ENCODE results near the gene SMC2. TPM values are rescaled to one million over a fixed set of nuclear protein-coding genes. Genes with fewer than 3 reads are reported as not detected.
A peak's percentile ranks its signal among the peaks of the same experiment; 100 is the strongest.

Gene SMC2
- polyA plus RNA-seq, 2 of the 4 experiments (the other 2 are of a cell fraction): 33.9 to 43.3 TPM

- no peak for FAIRE-seq
- TF ChIP-seq TP53 (CRISPR knock-in tag; IDR thresholded peaks at IDR 0.05) (no peak), RCOR1 (IDR thresholded peaks at IDR 0.05; ENCODE audit: low read depth, low read length) (no peak), HOXA7 (CRISPR knock-in tag; IDR thresholded peaks at IDR 0.05) (no peak), JUN (IDR thresholded peaks at IDR 0.05) (no peak), HEYL (CRISPR knock-in tag; IDR thresholded peaks at IDR 0.05) (no peak), HDAC2 (IDR thresholded peaks at IDR 0.05) (no peak), HOXB5 (CRISPR knock-in tag; IDR thresholded peaks at IDR 0.05) (no peak), MAZ (IDR thresholded peaks at IDR 0.05; ENCODE audit: borderline replicate concordance, low read depth, low read length) (no peak), NR3C1 (IDR thresholded peaks at IDR 0.05) (no peak), EHMT2 (IDR thresholded peaks at IDR 0.05; ENCODE audit: low read depth) (no peak), KDM1A (IDR thresholded peaks at IDR 0.05; ENCODE audit: low read depth) (no peak), RFX5 (IDR thresholded peaks at IDR 0.05) (no peak), ZFP36 (IDR thresholded peaks at IDR 0.05; ENCODE audit: borderline replicate concordance, partially characterized antibody) (no peak), FOSL2 (IDR thresholded peaks at IDR 0.05) (no peak), FOSL2 (CRISPR knock-in tag; IDR thresholded peaks at IDR 0.05) (no peak), NFE2L2 (conservative IDR thresholded peaks at IDR 0.05; ENCODE audit: low read length) (no peak), CHD2 (IDR thresholded peaks at IDR 0.05; ENCODE audit: low read length, partially characterized antibody) (no peak), POLR2AphosphoS2 (conservative IDR thresholded peaks at IDR 0.05; ENCODE audit: low read length) (no peak), ESRRA (IDR thresholded peaks at IDR 0.05; ENCODE audit: borderline replicate concordance, low read length) (no peak), RARB (CRISPR knock-in tag; IDR thresholded peaks at IDR 0.05) (no peak), CHD4 (IDR thresholded peaks at IDR 0.05; ENCODE audit: borderline replicate concordance) (no peak)
- Histone ChIP-seq H3K4me2 (0 out of 3 replicates have a peak overlapping the region, but pooled peaks have one; percentile 85), H3K4me1 (peaks cover 19% of the 10 kb centered on the region; the same call in 2 of the 3 replicates), H3K9me3 (no peaks in the 10 kb centered on the region), H3K4me3 (no peak overlapping the region), H3K27ac (no peak overlapping the region)
- peak in 1 of 2 experiments; percentile 25 for DNase-seq (ENCODE audit: low read depth in 1 of 2, low spot score in 1 of 2)
- 58% methylated on average over 4 of the region's 4 CpGs for WGBS (ENCODE audit: missing lambda C conversion rate)
- ATAC-seq: no peak
- ChIA-PET CTCF (interaction anchor here (1.8 kb wide), 1 partner anchor 12 kb away, joined by 6 read pairs; no protein-coding TSS in a partner anchor), POLR2A (no interaction called here)
These were observed 2.4 kb upstream of the SMC2 start for GRCh38 chr9:104091708-104092107.

GRCh38 chr9:104092192-104092591, 1.9 kb upstream of the SMC2 start:
- DNase-seq (ENCODE audit: low read depth in 1 of 2, low spot score in 1 of 2) (no peak), FAIRE-seq (no peak), ATAC-seq (no peak)
- WGBS (ENCODE audit: missing lambda C conversion rate): 50% methylated on average over 2 of the region's 2 CpGs
- Histone ChIP-seq H3K27ac (no peak overlapping the region), H3K4me3 (no peak overlapping the region), H3K9me3 (no peaks in the 10 kb centered on the region), H3K4me2 (peak overlapping the region; percentile 85), H3K4me1 (peaks cover 19% of the 10 kb centered on the region; the same call in 2 of the 3 replicates)
- TF ChIP-seq ZFP36 (IDR thresholded peaks at IDR 0.05; ENCODE audit: borderline replicate concordance, partially characterized antibody) (no peak), MAFK (IDR thresholded peaks at IDR 0.05; ENCODE audit: partially characterized antibody) (no peak), EHF (CRISPR knock-in tag; IDR thresholded peaks at IDR 0.05) (no peak)
- TF ChIP-seq, protein P1, sequence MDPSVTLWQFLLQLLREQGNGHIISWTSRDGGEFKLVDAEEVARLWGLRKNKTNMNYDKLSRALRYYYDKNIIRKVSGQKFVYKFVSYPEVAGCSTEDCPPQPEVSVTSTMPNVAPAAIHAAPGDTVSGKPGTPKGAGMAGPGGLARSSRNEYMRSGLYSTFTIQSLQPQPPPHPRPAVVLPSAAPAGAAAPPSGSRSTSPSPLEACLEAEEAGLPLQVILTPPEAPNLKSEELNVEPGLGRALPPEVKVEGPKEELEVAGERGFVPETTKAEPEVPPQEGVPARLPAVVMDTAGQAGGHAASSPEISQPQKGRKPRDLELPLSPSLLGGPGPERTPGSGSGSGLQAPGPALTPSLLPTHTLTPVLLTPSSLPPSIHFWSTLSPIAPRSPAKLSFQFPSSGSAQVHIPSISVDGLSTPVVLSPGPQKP (IDR thresholded peaks at IDR 0.05; ENCODE audit: low read depth, low read length): no peak
- ChIA-PET POLR2A (no interaction called here), CTCF (interaction anchor here (1.8 kb wide), 1 partner anchor 12 kb away, joined by 6 read pairs; no protein-coding TSS in a partner anchor)

DNA sequence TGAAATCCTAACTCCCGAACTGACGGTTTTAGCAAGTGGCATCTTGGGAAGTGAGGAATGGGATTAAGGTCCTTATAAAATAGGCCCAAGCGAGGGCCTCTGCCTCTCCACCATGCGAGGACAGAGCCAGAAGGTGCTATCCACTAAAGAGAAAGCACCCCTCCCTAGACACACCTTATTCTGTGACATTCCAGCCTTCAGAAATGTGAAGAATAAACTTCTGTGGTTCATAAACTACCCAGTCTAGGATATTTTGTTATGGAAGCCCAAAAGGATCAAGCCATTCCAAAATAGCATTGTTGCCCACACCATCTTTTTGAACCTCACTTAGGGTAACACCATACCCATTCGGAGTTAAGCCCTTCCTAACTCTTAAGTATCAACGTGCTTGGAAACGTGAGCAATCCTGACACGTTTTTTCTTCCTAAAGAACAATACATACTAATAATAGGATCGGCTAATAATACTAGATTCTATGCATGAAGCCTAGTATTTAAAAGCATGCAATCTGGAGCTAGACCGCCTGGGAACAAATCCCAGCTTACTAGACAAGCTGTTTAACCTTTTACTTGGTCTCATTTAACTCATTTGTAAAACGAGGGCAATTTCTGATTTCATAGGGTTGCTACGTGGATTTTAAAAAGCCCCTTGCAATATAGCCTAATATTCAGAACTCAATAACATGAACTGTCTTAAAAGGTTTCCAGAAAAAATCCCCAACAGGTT, 1.1 kb upstream of the SMC2 start:
- WGBS (ENCODE audit: missing lambda C conversion rate): 27% methylated on average over 12 of the region's 12 CpGs
- DNase-seq (ENCODE audit: low read depth in 1 of 2, low spot score in 1 of 2): no peak
- TF ChIP-seq ZFP36 (IDR thresholded peaks at IDR 0.05; ENCODE audit: borderline replicate concordance, partially characterized antibody): no peak
- TF ChIP-seq HOXA7 (CRISPR knock-in tag; IDR thresholded peaks at IDR 0.05): no peak
- TF ChIP-seq, protein P2, sequence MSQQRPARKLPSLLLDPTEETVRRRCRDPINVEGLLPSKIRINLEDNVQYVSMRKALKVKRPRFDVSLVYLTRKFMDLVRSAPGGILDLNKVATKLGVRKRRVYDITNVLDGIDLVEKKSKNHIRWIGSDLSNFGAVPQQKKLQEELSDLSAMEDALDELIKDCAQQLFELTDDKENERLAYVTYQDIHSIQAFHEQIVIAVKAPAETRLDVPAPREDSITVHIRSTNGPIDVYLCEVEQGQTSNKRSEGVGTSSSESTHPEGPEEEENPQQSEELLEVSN (IDR thresholded peaks at IDR 0.05; ENCODE audit: borderline replicate concordance, low read depth): no peak
- no peak for TF ChIP-seq KDM1A (IDR thresholded peaks at IDR 0.05; ENCODE audit: low read depth)
- no peak for TF ChIP-seq CBX2 (IDR thresholded peaks at IDR 0.05; ENCODE audit: borderline replicate concordance, low read depth)
- TF ChIP-seq EHF (CRISPR knock-in tag; IDR thresholded peaks at IDR 0.05): no peak
- TF ChIP-seq ZNF302 (CRISPR knock-in tag; IDR thresholded peaks at IDR 0.05): no peak
- TF ChIP-seq ZSCAN20 (CRISPR knock-in tag; IDR thresholded peaks at IDR 0.05): no peak
- TF ChIP-seq CHD4 (IDR thresholded peaks at IDR 0.05; ENCODE audit: borderline replicate concordance): no peak
- TF ChIP-seq FOSL2 (IDR thresholded peaks at IDR 0.05): no peak
- no peak for TF ChIP-seq FOSL2 (CRISPR knock-in tag; IDR thresholded peaks at IDR 0.05)
- no peak for TF ChIP-seq MYC (IDR thresholded peaks at IDR 0.05; ENCODE audit: borderline replicate concordance, low read length)
- no peak for TF ChIP-seq JUN (IDR thresholded peaks at IDR 0.05)
- TF ChIP-seq, protein P3, sequence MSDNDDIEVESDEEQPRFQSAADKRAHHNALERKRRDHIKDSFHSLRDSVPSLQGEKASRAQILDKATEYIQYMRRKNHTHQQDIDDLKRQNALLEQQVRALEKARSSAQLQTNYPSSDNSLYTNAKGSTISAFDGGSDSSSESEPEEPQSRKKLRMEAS (IDR thresholded peaks at IDR 0.05): no peak
- no peak for TF ChIP-seq POLR2AphosphoS2 (conservative IDR thresholded peaks at IDR 0.05; ENCODE audit: low read length)
- TF ChIP-seq NPAS2 (CRISPR knock-in tag; IDR thresholded peaks at IDR 0.05; ENCODE audit: borderline replicate concordance): no peak

More for the DNA sequence above, 1.1 kb upstream of the SMC2 start:
- Histone ChIP-seq H3K4me3 (peak overlapping the region; percentile 56), H3K4me1 (peaks cover 19% of the 10 kb centered on the region; the same call in 2 of the 3 replicates), H3K9me3 (no peaks in the 10 kb centered on the region), H3K27ac (peak overlapping the region; percentile 92 to 93), H3K4me2 (peak overlapping the region; percentile 85)
- FAIRE-seq (no peak), ATAC-seq (peak in 1 of 2 experiments; percentile 17; a peak in 1 of 6 replicates)
- ChIA-PET CTCF (interaction anchor here (1.4 kb wide), 1 partner anchor 297 kb away, joined by 3 read pairs; no protein-coding TSS in a partner anchor), POLR2A (interaction anchor here (0.7 to 1.4 kb wide), 2 partner anchors 289 to 654 kb away, joined by 3 to 5 read pairs; partner anchors contain the start of gene NIPSNAP3A)

Data from A549 (cell line).